Upper lobe of left lung (tissue), 6 donors: Measurements from ENCODE around the gene DLAT. TPM values are rescaled to one million over a fixed set of nuclear protein-coding genes. Genes with fewer than 3 reads are reported as not detected.
A peak's percentile ranks its signal among the peaks of the same experiment; 100 is the strongest.

ENCODE experiments used
- ATAC-seq, 2 donors: fragments of 200-7000 bp; cut with Tn5 transposase; one replicate each; pipeline ENCODE4 v1.9.1; 2022; ENCODE audit warnings: mild to moderate bottlenecking in 2 of 2, moderate library complexity in 2 of 2; ENCODE audit not compliant: low FRiP score in 2 of 2
- DNase-seq, 2 donors: peaks; one replicate each; pipeline ENCODE4 v3.0.0-alpha.2; 2019 to 2020
- H3K27ac ChIP-seq, 4 donors: fragments of 200-600 bp; sonication (generic); one replicate each; pipeline ENCODE4 v1.5.1; 2016 to 2019
- H3K27me3 ChIP-seq, 4 donors: fragments of 200-600 bp; sonication (generic); one replicate each; pipeline ENCODE4 v1.5.1; 2017 to 2019
- H3K36me3 ChIP-seq, 4 donors: fragments of 200-600 bp; sonication (generic); one replicate each; pipeline ENCODE4 v1.5.1; 2016 to 2019
- H3K4me1 ChIP-seq, 4 donors: fragments of 200-600 bp; sonication (generic); one replicate each; pipeline ENCODE4 v1.5.1; 2018 to 2019
- H3K4me3 ChIP-seq, 4 donors: fragments of 200-600 bp; sonication (generic); one replicate each; pipeline ENCODE4 v1.5.1; 2017 to 2019; ENCODE audit warnings: mild to moderate bottlenecking in 2 of 4, moderate library complexity in 1 of 4
- H3K9me3 ChIP-seq, 4 donors: fragments of 200-600 bp; sonication (generic); one replicate each; pipeline ENCODE4 v1.5.1; 2018 to 2019
- EP300 ChIP-seq, 4 donors: sonication (generic); formaldehyde crosslinking; IDR thresholded peaks; one replicate each; pipeline ENCODE4 v1.5.1; 2017; ENCODE audit warnings: antibody characterized with exemption in 4 of 4, control low read depth in 2 of 4
- POLR2A ChIP-seq, 4 donors: fragments of 450-650 bp; IDR thresholded peaks; one replicate each; pipeline ENCODE4 v1.5.1; 2016 to 2017; ENCODE audit warnings: antibody characterized with exemption in 4 of 4, mild to moderate bottlenecking in 2 of 4
- POLR2AphosphoS5 ChIP-seq, 2 donors: sonication (generic); formaldehyde crosslinking; IDR thresholded peaks; one replicate each; pipeline ENCODE4 v1.5.1; 2017; ENCODE audit warnings: antibody characterized with exemption in 2 of 2
- WGBS, 2 donors: methylation state at CpG; one replicate each; pipeline ENCODE4 v1.1.5; 2017 to 2018; 5-methylcytosine and 5-hydroxymethylcytosine counted together
- total RNA-seq, 6 donors: library from RNA; depleted of rRNA in 4 of 6; stranded (reverse); fragments of >200 nt in 4 of 6; gene quantifications; one replicate each; pipeline versions ENCODE4 v1.1.0 to v1.2.1, GENCODE V29; 2016 to 2021
- TF ChIP-seq, protein P1 (sequence below), 6 experiments: fragments of 450-650 bp in 4 of 6; fragments of 200-600 bp in 2 of 6; sonication (generic) in 2 of 6; IDR thresholded peaks; one replicate each; pipeline ENCODE4 v1.5.1; 2016 to 2019; ENCODE audit warnings: antibody characterized with exemption in 6 of 6
- donor health status: DM: no; HTN: no; CAD: no; lungs with moderate emphysema.
- donor health status: DM: no; HTN: yes; CAD: no; lungs with severe emphysema.

Gene DLAT
- total RNA-seq = 10 to 100 TPM; 12.6 to 37.7 (median 27.2) TPM

DNA sequence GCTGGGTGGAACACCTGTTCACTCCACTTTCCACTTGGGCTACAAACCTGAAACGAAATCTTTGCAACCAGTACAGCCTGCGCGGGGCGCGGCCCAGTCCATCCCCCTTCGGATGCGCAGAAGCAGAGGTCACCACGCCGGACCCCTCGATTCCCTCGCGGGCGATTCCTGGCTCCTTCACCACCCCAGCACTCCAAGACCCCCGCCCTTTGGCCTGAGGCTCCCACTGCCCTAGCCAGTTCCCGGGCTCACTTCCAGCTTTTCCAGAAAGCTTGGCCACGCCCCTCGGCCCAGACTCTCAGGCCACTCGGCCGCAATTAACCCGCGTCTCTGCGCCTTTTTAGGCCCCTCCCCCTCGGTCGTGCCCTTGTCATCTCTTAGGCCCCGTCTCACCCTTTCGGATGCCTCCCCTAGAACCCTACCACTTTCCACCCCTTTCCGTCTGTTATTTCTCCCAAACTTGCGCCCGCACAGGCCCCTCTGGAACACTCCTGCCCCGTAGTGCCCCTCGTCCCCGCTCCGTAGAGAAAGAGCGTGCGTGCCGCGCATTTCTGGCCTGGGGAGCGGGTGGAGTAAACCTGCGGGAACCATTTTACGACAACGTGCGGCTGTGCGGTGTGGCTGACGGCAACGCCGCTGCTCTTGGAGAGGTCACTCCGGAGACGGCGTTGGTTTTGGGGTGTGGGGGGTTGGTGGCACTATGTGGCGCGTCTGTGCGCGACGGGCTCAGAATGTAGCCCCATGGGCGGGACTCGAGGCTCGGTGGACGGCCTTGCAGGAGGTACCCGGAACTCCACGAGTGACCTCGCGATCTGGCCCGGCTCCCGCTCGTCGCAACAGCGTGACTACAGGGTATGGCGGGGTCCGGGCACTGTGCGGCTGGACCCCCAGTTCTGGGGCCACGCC is at the start of gene DLAT:
Gene DLAT (plus strand): TSS at position 636 of the 906 bp plus-strand sequence. CDS start 65 bp downstream, at position 701.
- ATAC-seq (peak; percentile 97 to 98), DNase-seq (peak; percentile 90 to 93)
- peak in 2 of 4 donors; percentile 43 to 73 for TF ChIP-seq POLR2A (IDR thresholded peaks at IDR 0.05)
- TF ChIP-seq POLR2AphosphoS5 (IDR thresholded peaks at IDR 0.05) = peak; percentile 21 to 77
- TF ChIP-seq EP300 (IDR thresholded peaks at IDR 0.05) = no peak
- TF ChIP-seq, protein P1, sequence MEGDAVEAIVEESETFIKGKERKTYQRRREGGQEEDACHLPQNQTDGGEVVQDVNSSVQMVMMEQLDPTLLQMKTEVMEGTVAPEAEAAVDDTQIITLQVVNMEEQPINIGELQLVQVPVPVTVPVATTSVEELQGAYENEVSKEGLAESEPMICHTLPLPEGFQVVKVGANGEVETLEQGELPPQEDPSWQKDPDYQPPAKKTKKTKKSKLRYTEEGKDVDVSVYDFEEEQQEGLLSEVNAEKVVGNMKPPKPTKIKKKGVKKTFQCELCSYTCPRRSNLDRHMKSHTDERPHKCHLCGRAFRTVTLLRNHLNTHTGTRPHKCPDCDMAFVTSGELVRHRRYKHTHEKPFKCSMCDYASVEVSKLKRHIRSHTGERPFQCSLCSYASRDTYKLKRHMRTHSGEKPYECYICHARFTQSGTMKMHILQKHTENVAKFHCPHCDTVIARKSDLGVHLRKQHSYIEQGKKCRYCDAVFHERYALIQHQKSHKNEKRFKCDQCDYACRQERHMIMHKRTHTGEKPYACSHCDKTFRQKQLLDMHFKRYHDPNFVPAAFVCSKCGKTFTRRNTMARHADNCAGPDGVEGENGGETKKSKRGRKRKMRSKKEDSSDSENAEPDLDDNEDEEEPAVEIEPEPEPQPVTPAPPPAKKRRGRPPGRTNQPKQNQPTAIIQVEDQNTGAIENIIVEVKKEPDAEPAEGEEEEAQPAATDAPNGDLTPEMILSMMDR (IDR thresholded peaks at IDR 0.05) = no peak
- Histone ChIP-seq H3K4me1 (peaks cover 10 to 16% (median 12%) of the 10 kb centered on the region in 4 donors), H3K36me3 (peaks cover 5 to 31% (median 15%) of the 10 kb centered on the region in 4 donors), H3K27ac (peak within 1 kb of the TSS; percentile 79 to 94 (median 91)), H3K27me3 (no peaks in the 10 kb centered on the region), H3K4me3 (peak within 1 kb of the TSS; percentile 82 to 94 (median 92)), H3K9me3 (no peaks in the 10 kb centered on the region)
- 1 to 2% methylated on average over 29 to 49 of the region's 71 CpGs for WGBS, 2 donors

DNA sequence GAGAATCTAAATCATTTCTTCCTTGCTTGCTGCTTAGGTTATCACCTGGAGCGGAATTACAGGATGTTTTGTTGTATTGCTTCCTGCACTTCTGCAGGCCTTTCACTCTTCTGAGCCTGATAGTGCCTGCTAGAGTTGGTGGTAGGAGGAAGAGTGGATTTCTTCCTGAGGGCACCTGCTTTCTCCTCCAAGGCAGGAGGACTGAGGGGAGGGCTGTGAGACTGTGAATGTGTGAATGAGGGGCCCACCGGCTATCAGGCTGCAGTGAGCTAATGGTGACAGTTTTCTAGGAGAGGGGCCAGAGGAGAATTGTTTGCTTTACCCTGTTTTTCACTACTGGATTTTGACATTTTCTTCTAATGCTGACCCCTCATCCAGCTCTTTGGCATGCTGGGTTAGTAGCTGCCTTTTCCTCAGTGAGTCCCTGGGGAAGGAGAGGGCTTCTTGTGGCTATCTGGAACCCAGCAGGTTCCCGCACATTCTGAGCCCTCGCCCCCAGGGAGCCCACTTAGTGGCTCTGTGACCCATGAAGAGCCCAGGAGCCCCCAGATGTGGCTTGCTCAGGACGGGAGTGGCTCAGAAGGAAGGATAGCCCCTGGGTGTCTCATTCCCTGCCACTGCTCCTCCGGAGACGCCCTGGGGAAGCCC is 49.0 kb upstream of the DLAT start:
- no peaks in the 10 kb centered on the region for H3K36me3 ChIP-seq
- DNase-seq (peak in 1 of 2 donors; percentile 51), ATAC-seq (peak in 1 of 2 donors; percentile 6)
- WGBS, 2 donors = 76 to 80% methylated on average over 5 to 7 of the region's 7 CpGs
- TF ChIP-seq POLR2A (IDR thresholded peaks at IDR 0.05) (no peak), EP300 (IDR thresholded peaks at IDR 0.05) (no peak), POLR2AphosphoS5 (IDR thresholded peaks at IDR 0.05) (no peak)
- TF ChIP-seq, protein P1 (IDR thresholded peaks at IDR 0.05) = no peak
- H3K9me3 ChIP-seq = no peaks in the 10 kb centered on the region
- no peaks in the 10 kb centered on the region for H3K27me3 ChIP-seq
- peak overlapping the region; percentile 63 to 87 (median 83) for H3K27ac ChIP-seq
- H3K4me3 ChIP-seq = peak overlapping the region in 3 of 4 donors; percentile 68 to 74 (median 70)
- H3K4me1 ChIP-seq = peaks cover 22 to 26% (median 23%) of the 10 kb centered on the region in 4 donors

DNA sequence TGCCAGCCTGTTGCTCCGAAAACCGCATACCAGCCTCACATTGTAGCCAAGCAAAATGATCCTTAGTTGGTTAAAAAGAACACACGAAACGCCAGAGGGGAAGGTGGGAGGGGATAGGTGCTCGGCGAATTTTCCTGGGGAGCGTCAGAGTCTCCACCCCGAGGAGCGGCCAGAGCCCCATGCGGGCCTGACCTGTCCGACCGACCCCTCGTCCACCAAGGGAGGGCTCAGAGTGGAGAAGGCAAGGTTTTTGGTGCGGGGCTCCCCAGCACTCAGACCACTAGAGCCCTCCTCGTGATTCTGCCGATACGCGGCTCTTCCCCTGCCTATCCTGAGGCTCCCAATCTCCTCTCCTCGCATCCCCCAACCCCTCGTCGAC is 48.5 kb upstream of the DLAT start:
- 24 to 37% methylated on average over 7 to 18 of the region's 21 CpGs for WGBS, 2 donors
- Histone ChIP-seq H3K4me1 (peaks cover 22 to 26% (median 23%) of the 10 kb centered on the region in 4 donors), H3K4me3 (peak overlapping the region; percentile 60 to 74 (median 69)), H3K36me3 (no peaks in the 10 kb centered on the region), H3K27ac (peak overlapping the region; percentile 63 to 87 (median 83)), H3K27me3 (no peaks in the 10 kb centered on the region), H3K9me3 (no peaks in the 10 kb centered on the region)
- no peak for TF ChIP-seq POLR2AphosphoS5 (IDR thresholded peaks at IDR 0.05)
- TF ChIP-seq EP300 (IDR thresholded peaks at IDR 0.05) = no peak
- TF ChIP-seq POLR2A (IDR thresholded peaks at IDR 0.05) = no peak
- TF ChIP-seq, protein P1 (IDR thresholded peaks at IDR 0.05) = no peak
- ATAC-seq = peak; percentile 27 to 38
- DNase-seq = no peak

DNA sequence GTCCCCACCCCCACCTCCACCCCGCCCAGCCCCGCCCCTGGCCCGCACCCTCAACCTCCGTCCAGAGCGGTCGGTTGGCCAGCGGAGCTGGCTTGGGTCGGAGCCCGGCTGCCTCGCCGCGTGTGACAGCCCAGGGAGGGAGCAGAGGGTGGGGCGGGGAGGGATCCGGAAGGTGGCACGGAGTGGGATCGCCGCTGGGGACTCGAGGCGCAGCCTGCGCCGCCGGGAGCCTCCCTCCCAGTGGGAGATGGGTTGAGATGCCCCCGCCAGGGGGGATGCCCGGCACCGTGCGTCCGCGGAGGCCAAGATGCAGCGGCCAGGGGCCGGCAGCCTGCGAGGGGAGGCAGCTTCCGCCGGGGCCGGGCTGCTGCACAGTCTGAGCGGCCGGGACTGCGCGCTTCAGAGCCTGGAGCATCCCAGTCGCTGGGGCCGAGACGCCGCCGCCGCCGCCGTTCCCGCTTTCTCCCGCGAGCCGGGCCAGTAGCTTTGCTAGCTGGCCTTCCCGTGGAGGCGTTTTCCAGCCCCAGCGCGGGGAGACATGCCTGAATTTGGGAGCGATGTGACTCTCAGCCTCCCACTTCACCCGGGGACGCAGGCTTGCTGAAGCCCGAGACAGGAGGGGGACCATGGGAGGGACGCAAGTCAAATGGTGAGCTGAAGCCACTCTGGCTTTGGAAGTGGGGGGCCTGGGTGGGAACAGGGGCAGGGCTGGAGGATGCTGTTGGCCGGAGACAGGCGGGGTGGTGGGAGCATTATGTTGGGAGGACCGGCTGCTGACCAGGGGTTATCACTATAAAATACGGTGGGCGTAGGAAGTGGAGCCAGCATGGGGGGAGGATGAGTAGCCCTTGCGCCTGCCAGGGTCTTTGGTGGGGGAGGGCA is 47.8 kb upstream of the DLAT start:
- ATAC-seq = peak; percentile 71 to 79
- Histone ChIP-seq H3K27ac (peak overlapping the region; percentile 63 to 87 (median 83)), H3K4me1 (peaks cover 23 to 26% (median 25%) of the 10 kb centered on the region in 4 donors), H3K4me3 (peak overlapping the region; percentile 60 to 74 (median 69)), H3K9me3 (no peaks in the 10 kb centered on the region), H3K36me3 (no peaks in the 10 kb centered on the region), H3K27me3 (no peaks in the 10 kb centered on the region)
- DNase-seq = peak; percentile 46 to 91
- no peak for TF ChIP-seq EP300 (IDR thresholded peaks at IDR 0.05)
- TF ChIP-seq, protein P1 (IDR thresholded peaks at IDR 0.05) = peak in 1 of 6 experiments; percentile 23
- 14 to 15% methylated on average over 8 to 14 of the region's 65 CpGs for WGBS, 2 donors
